H9 (cell line): Measurements from ENCODE around the gene FAM3C. TPM values are rescaled to one million over a fixed set of nuclear protein-coding genes. Genes with fewer than 3 reads are reported as not detected.
A peak's percentile ranks its signal among the peaks of the same experiment; 100 is the strongest.

Experiments
- DNase-seq: peaks from one replicate; pipeline ENCODE4 v3.0.0-alpha.2; 2017
- H2AFZ ChIP-seq: one replicate; pipeline ENCODE4 v1.6.1; 2013; ENCODE audit warnings: mild to moderate bottlenecking, low read length, control low read depth, moderate library complexity
- H2AK5ac ChIP-seq: 2 replicates; pipeline ENCODE4 v1.6.1; 2013; ENCODE audit warnings: low read length, control low read depth, mixed read lengths; ENCODE audit not compliant: insufficient read length
- H2BK120ac ChIP-seq: one replicate; pipeline ENCODE4 v1.6.1; 2013; ENCODE audit warnings: low read depth, mild to moderate bottlenecking, low read length, control low read depth, inconsistent platforms; ENCODE audit not compliant: poor library complexity, severe bottlenecking
- H2BK12ac ChIP-seq: 2 replicates; pipeline ENCODE4 v1.6.1; 2013; ENCODE audit warnings: low read length, control low read depth, mixed read lengths, low read depth; ENCODE audit not compliant: insufficient read length
- H2BK15ac ChIP-seq: 2 replicates; pipeline ENCODE4 v1.6.1; 2013; ENCODE audit warnings: low read depth, low read length, control low read depth
- H2BK20ac ChIP-seq: one replicate; pipeline ENCODE4 v1.6.1; 2013; ENCODE audit warnings: low read depth, mild to moderate bottlenecking, low read length, control low read depth, inconsistent platforms; ENCODE audit not compliant: poor library complexity, severe bottlenecking
- H2BK5ac ChIP-seq: 2 replicates; pipeline ENCODE4 v1.6.1; 2013; ENCODE audit warnings: low read length, control low read depth, mixed read lengths; ENCODE audit not compliant: insufficient read length
- H3K14ac ChIP-seq: 2 replicates; pipeline ENCODE4 v1.6.1; 2013; ENCODE audit warnings: low read length, control low read depth; ENCODE audit not compliant: insufficient read depth
- H3K18ac ChIP-seq: 2 replicates; pipeline ENCODE4 v1.6.1; 2013; ENCODE audit warnings: low read depth, mild to moderate bottlenecking, mixed read lengths, low read length, control low read depth; ENCODE audit not compliant: insufficient read length
- H3K23ac ChIP-seq: 2 replicates; pipeline ENCODE4 v1.6.1; 2013; ENCODE audit warnings: low read length, control low read depth, mixed read lengths, low read depth; ENCODE audit not compliant: insufficient read length
- H3K23me2 ChIP-seq: 2 replicates; pipeline ENCODE4 v1.6.1; 2013; ENCODE audit warnings: low read depth, mild to moderate bottlenecking, mixed read lengths, low read length, control low read depth; ENCODE audit not compliant: insufficient read length, poor library complexity, severe bottlenecking
- H3K27ac ChIP-seq: 2 replicates; pipeline ENCODE4 v1.5.1; 2013; ENCODE audit warnings: low read length, control low read depth, mixed read lengths, low read depth; ENCODE audit not compliant: insufficient read length
- H3K27me3 ChIP-seq: 2 replicates; pipeline ENCODE4 v1.6.1; 2013; ENCODE audit warnings: low read length, control low read depth, inconsistent platforms; ENCODE audit not compliant: insufficient read depth
- H3K4ac ChIP-seq: 2 replicates; pipeline ENCODE4 v1.6.1; 2013; ENCODE audit warnings: low read depth, mild to moderate bottlenecking, control low read depth, inconsistent platforms, low read length, moderate library complexity
- H3K4me1 ChIP-seq: 2 replicates; pipeline ENCODE4 v1.6.1; 2013; ENCODE audit warnings: low read length, control low read depth, inconsistent platforms; ENCODE audit not compliant: insufficient read depth
- H3K4me2 ChIP-seq: 2 replicates; pipeline ENCODE4 v1.6.1; 2013; ENCODE audit warnings: low read length, control low read depth, mixed read lengths; ENCODE audit not compliant: insufficient read length, insufficient read depth
- H3K56ac ChIP-seq: 2 replicates; pipeline ENCODE4 v1.6.1; 2013; ENCODE audit warnings: low read depth, mild to moderate bottlenecking, mixed read lengths, low read length, control low read depth; ENCODE audit not compliant: insufficient read length
- H3K79me1 ChIP-seq: 2 replicates; pipeline ENCODE4 v1.6.1; 2013; ENCODE audit warnings: low read depth, mild to moderate bottlenecking, moderate library complexity, low read length, control low read depth, inconsistent platforms; ENCODE audit not compliant: insufficient read depth, poor library complexity, severe bottlenecking
- H3K79me2 ChIP-seq: 2 replicates; pipeline ENCODE4 v1.6.1; 2013; ENCODE audit warnings: low read length, control low read depth, inconsistent platforms; ENCODE audit not compliant: insufficient read depth
- H3K9ac ChIP-seq: 2 replicates; pipeline ENCODE4 v1.6.1; 2013; ENCODE audit warnings: low read length, control low read depth, mixed read lengths; ENCODE audit not compliant: insufficient read length; ENCODE audit errors: extremely low read depth
- H3K9me3 ChIP-seq: one replicate; pipeline ENCODE4 v1.6.1; 2013; ENCODE audit warnings: low read depth, low read length, inconsistent platforms; ENCODE audit not compliant: control insufficient read depth
- H3T11ph ChIP-seq: one replicate; pipeline ENCODE4 v1.6.1; 2013; ENCODE audit warnings: mild to moderate bottlenecking, low read length, control low read depth, inconsistent platforms
- H4K20me1 ChIP-seq: one replicate; pipeline ENCODE4 v1.6.1; 2013; ENCODE audit not compliant: control insufficient read depth, insufficient read length, insufficient read depth
- H4K5ac ChIP-seq: 2 replicates; pipeline ENCODE4 v1.6.1; 2013; ENCODE audit warnings: low read depth, mild to moderate bottlenecking, mixed read lengths, low read length, control low read depth; ENCODE audit not compliant: insufficient read length
- H4K8ac ChIP-seq: replicated peaks from 2 replicates; pipeline ENCODE4 v1.6.1; 2013; ENCODE audit warnings: low read length, control low read depth, mixed read lengths, low read depth; ENCODE audit not compliant: insufficient read length
- H4K91ac ChIP-seq: 2 replicates; pipeline ENCODE4 v1.6.1; 2013; ENCODE audit warnings: low read depth, mild to moderate bottlenecking, moderate library complexity, mixed read lengths, low read length, control low read depth; ENCODE audit not compliant: insufficient read length
- H3K27ac Mint-ChIP-seq, 3 experiments: 2 replicates in 2 of 3; 3 replicates in 1 of 3; pipeline ENCODE4 v1.8.0; 2020 to 2021; ENCODE audit warnings: mixed read lengths in 3 of 3, mild to moderate bottlenecking in 1 of 3, moderate library complexity in 1 of 3
- H3K27me3 Mint-ChIP-seq: 2 replicates; pipeline ENCODE4 v1.8.0; 2021; ENCODE audit warnings: low read depth, mild to moderate bottlenecking, moderate library complexity, mixed read lengths
- H3K36me3 Mint-ChIP-seq, 3 experiments: 2 replicates in 2 of 3; 3 replicates in 1 of 3; pipeline ENCODE4 v1.8.0; 2020 to 2021; ENCODE audit warnings: low read depth in 3 of 3, mixed read lengths in 3 of 3; ENCODE audit not compliant: insufficient read depth in 1 of 3
- H3K4me1 Mint-ChIP-seq, 2 experiments: 2 replicates each; pipeline ENCODE4 v1.8.0; 2020; ENCODE audit warnings: mixed read lengths in 2 of 2
- H3K4me3 Mint-ChIP-seq, 2 experiments: 2 replicates in 1 of 2; 3 replicates in 1 of 2; pipeline ENCODE4 v1.8.0; 2020 to 2021; ENCODE audit warnings: mild to moderate bottlenecking in 2 of 2, mixed read lengths in 2 of 2, moderate library complexity in 1 of 2
- H3K9me3 Mint-ChIP-seq, 2 experiments: 2 replicates in 1 of 2; 3 replicates in 1 of 2; pipeline ENCODE4 v1.8.0; 2020; ENCODE audit warnings: mild to moderate bottlenecking in 2 of 2, mixed read lengths in 2 of 2, moderate library complexity in 1 of 2
- CTCF ChIP-seq: fragments of 200-600 bp; sonication (generic); conservative IDR thresholded peaks from 3 replicates; pipeline ENCODE4 v1.8.0; 2021; ENCODE audit warnings: antibody characterized with exemption, mild to moderate bottlenecking
- WGBS: extraction: QIAGEN DNeasy Blood & Tissue Kit; methylation state at CpG from one replicate; pipeline ENCODE4 v1.1.7; 2013; ENCODE audit warnings: missing lambda C conversion rate, low lambda C conversion rate, mixed read lengths; ENCODE audit not compliant: insufficient read length; ENCODE audit errors: extremely low coverage; 5-methylcytosine and 5-hydroxymethylcytosine counted together
- total RNA-seq: library from RNA; stranded (reverse); gene quantifications from 2 replicates; pipeline ENCODE4 v1.2.1, GENCODE V29; 2021

The FAM3C gene
- total RNA-seq, 1 experiment from 2014 or later = 64.5 TPM

- Histone ChIP-seq H3K79me1 (no peaks in the 10 kb centered on the region), H3K79me2 (no peaks in the 10 kb centered on the region), H4K91ac (no peak overlapping the region), H2BK5ac (no peak overlapping the region), H2BK15ac (no peak overlapping the region), H4K20me1 (no peaks in the 10 kb centered on the region), H3K4ac (no peak overlapping the region), H3K14ac (no peak overlapping the region), H2BK12ac (no peak overlapping the region), H2BK20ac (no peak overlapping the region), H3K27ac (no peak overlapping the region), H3K23ac (no peak overlapping the region), H3K56ac (no peak overlapping the region), H2BK120ac (no peak overlapping the region), H4K8ac (no peak overlapping the region), H2AK5ac (no peak overlapping the region), H3K4me1 (no peaks in the 10 kb centered on the region), H3K23me2 (no peaks in the 10 kb centered on the region), H3K9ac (no peak overlapping the region), H3K4me2 (no peak overlapping the region), H3T11ph (no peak overlapping the region), H3K9me3 (no peaks in the 10 kb centered on the region), H4K5ac (no peak overlapping the region), H3K18ac (no peak overlapping the region), H2AFZ (no peak overlapping the region), H3K27me3 (no peaks in the 10 kb centered on the region; the same call in 1 of the 2 replicates)
- Mint-ChIP-seq H3K27me3 (no peaks in the 10 kb centered on the region), H3K9me3 (no peaks in the 10 kb centered on the region), H3K4me1 (peaks cover 13 to 15% of the 10 kb centered on the region in 2 experiments), H3K36me3 (peaks cover 16 to 63% (median 44%) of the 10 kb centered on the region in 3 experiments; a peak in 6 of 7 replicates), H3K27ac (no peak overlapping the region), H3K4me3 (no peak overlapping the region)
- no CpG with 5 or more reads among the region's 2 CpGs for WGBS
- peak; percentile 78 for TF ChIP-seq CTCF
- no peak for DNase-seq
Measured at GRCh38 chr7:121366852-121367431, 29.2 kb downstream of the FAM3C start.
